H1 (cell line): ENCODE data around the gene SEMA3G. TPM values are rescaled to one million over a fixed set of nuclear protein-coding genes. Genes with fewer than 3 reads are reported as not detected.

ENCODE experiments used
- CTCF ChIA-PET: fragments of 300-600 bp; sonication (Branson Sonifier 250); formaldehyde crosslinking; loops from one replicate; lab custom pipeline; 2021; ENCODE audit not compliant: partially characterized antibody; lab: Charles Lee
- POLR2A ChIA-PET: fragments of 300-600 bp; sonication (Branson Sonifier 250); formaldehyde crosslinking; loops from one replicate; lab custom pipeline; 2021; ENCODE audit warnings: inconsistent platforms; ENCODE audit not compliant: partially characterized antibody; lab: Charles Lee
- DNase-seq, 2 experiments: peaks; one replicate each; pipeline versions ENCODE4 v3.0.0 to v3.0.0-alpha.2; 2010 to 2022; ENCODE audit warnings: low spot score in 2 of 2, low read depth in 1 of 2, mixed read lengths in 1 of 2
- FAIRE-seq: peaks from 2 replicates; lab custom pipeline; 2011; peaks lifted over from hg19 to GRCh38; lab: Jason Lieb, UNC
- H2AFZ ChIP-seq: 2 replicates; pipeline ENCODE4 v1.8.1; 2012; ENCODE audit warnings: low read length, inconsistent platforms
- H2AK5ac ChIP-seq: 2 replicates; pipeline ENCODE4 v1.6.1; 2013; ENCODE audit warnings: low read depth, low read length
- H2BK120ac ChIP-seq: replicated peaks from 2 replicates; pipeline ENCODE3; 2013; ENCODE audit warnings: low read depth, low read length, inconsistent platforms
- H2BK12ac ChIP-seq: 2 replicates; pipeline ENCODE4 v1.6.1; 2013; ENCODE audit warnings: low read depth, low read length
- H2BK15ac ChIP-seq: 2 replicates; pipeline ENCODE4 v1.6.1; 2013; ENCODE audit warnings: low read length
- H2BK20ac ChIP-seq: 2 replicates; pipeline ENCODE4 v1.6.1; 2013; ENCODE audit warnings: low read length
- H2BK5ac ChIP-seq: 2 replicates; pipeline ENCODE4 v1.6.1; 2013; ENCODE audit warnings: low read depth, low read length
- H3K14ac ChIP-seq: 2 replicates; pipeline ENCODE4 v1.6.1; 2013; ENCODE audit warnings: inconsistent platforms; ENCODE audit not compliant: insufficient read length
- H3K18ac ChIP-seq: 2 replicates; pipeline ENCODE4 v1.6.1; 2013; ENCODE audit warnings: low read length; ENCODE audit errors: extremely low read depth
- H3K23ac ChIP-seq: 2 replicates; pipeline ENCODE4 v1.6.1; 2013; ENCODE audit warnings: inconsistent platforms; ENCODE audit not compliant: insufficient read length
- H3K23me2 ChIP-seq: 2 replicates; pipeline ENCODE4 v1.6.1; 2013; ENCODE audit warnings: low read depth, low read length
- H3K27ac ChIP-seq: 2 replicates; pipeline ENCODE4 v1.6.1; 2011; ENCODE audit warnings: low read depth, low read length, inconsistent platforms
- H3K27me3 ChIP-seq, 4 experiments: replicated peaks in 1 of 4; 1 replicate in 1 of 4; 2 replicates in 3 of 4; pipeline versions ENCODE4 v1.6.1 to v1.8.1; 2011 to 2013; ENCODE audit warnings: low read length in 3 of 4, mild to moderate bottlenecking in 3 of 4, inconsistent platforms in 2 of 4, mixed read lengths in 2 of 4, moderate library complexity in 1 of 4; ENCODE audit not compliant: control insufficient read depth in 3 of 4, insufficient read depth in 3 of 4; ENCODE audit errors: extremely low read depth in 1 of 4
- H3K36me3 ChIP-seq, 4 experiments: 2 replicates each; pipeline versions ENCODE4 v1.6.1 to v1.8.1; 2011 to 2013; ENCODE audit warnings: mild to moderate bottlenecking in 4 of 4, low read length in 3 of 4, moderate library complexity in 2 of 4, control low read depth in 1 of 4, inconsistent platforms in 1 of 4; ENCODE audit not compliant: insufficient read depth in 4 of 4, control insufficient read depth in 2 of 4
- H3K4ac ChIP-seq: replicated peaks from 2 replicates; pipeline ENCODE3; 2013; ENCODE audit warnings: low read length, low read depth, mixed read lengths, inconsistent platforms; ENCODE audit not compliant: insufficient read length
- H3K4me1 ChIP-seq, 4 experiments: replicated peaks in 1 of 4; 1 replicate in 1 of 4; 2 replicates in 3 of 4; pipeline versions ENCODE4 v1.6.1 to v1.8.1; 2011 to 2013; ENCODE audit warnings: low read length in 3 of 4, inconsistent platforms in 2 of 4, mixed read lengths in 1 of 4; ENCODE audit not compliant: insufficient read depth in 4 of 4, control insufficient read depth in 3 of 4
- H3K4me2 ChIP-seq, 2 experiments: 2 replicates each; pipeline versions ENCODE4 v1.6.1 to v1.8.1; 2011 to 2013; ENCODE audit warnings: low read depth in 2 of 2, low read length in 2 of 2, control low read depth in 1 of 2, inconsistent platforms in 1 of 2, mild to moderate bottlenecking in 1 of 2; ENCODE audit not compliant: insufficient read depth in 1 of 2
- H3K4me3 ChIP-seq, 4 experiments: fragments of 200-600, 300-600 bp in 1 of 4; sonication (generic), shearing (Covaris generic), sonication (Bioruptor Twin) in 1 of 4; 2 replicates each; pipeline versions ENCODE4 v1.5.1 to v1.8.1; 2011 to 2016; ENCODE audit warnings: low read length in 4 of 4, low read depth in 3 of 4, control low read depth in 2 of 4, inconsistent platforms in 2 of 4, mild to moderate bottlenecking in 2 of 4, mixed read lengths in 1 of 4, moderate library complexity in 1 of 4; ENCODE audit not compliant: insufficient read depth in 2 of 4; ENCODE audit errors: extremely low read depth in 1 of 4
- H3K56ac ChIP-seq: replicated peaks from 2 replicates; pipeline ENCODE3; 2013; ENCODE audit warnings: low read depth, mild to moderate bottlenecking, mixed read lengths, low read length, inconsistent platforms; ENCODE audit not compliant: insufficient read length
- H3K79me1 ChIP-seq: 2 replicates; pipeline ENCODE4 v1.6.1; 2013; ENCODE audit warnings: low read depth, low read length, control low read depth
- H3K79me2 ChIP-seq, 2 experiments: 2 replicates each; pipeline versions ENCODE4 v1.6.1 to v1.8.1; 2012 to 2013; ENCODE audit warnings: low read length in 2 of 2, mild to moderate bottlenecking in 2 of 2, inconsistent platforms in 1 of 2; ENCODE audit not compliant: insufficient read depth in 2 of 2, control insufficient read depth in 1 of 2
- H3K9ac ChIP-seq, 4 experiments: replicated peaks in 1 of 4; 1 replicate in 1 of 4; 2 replicates in 3 of 4; pipeline versions ENCODE4 v1.6.1 to v1.8.1; 2011 to 2013; ENCODE audit warnings: low read depth in 3 of 4, low read length in 3 of 4, control low read depth in 2 of 4, mild to moderate bottlenecking in 2 of 4, moderate library complexity in 2 of 4, inconsistent platforms in 1 of 4; ENCODE audit errors: extremely low read depth in 1 of 4
- H3K9me3 ChIP-seq, 2 experiments: 2 replicates each; pipeline versions ENCODE4 v1.6.1 to v1.8.1; 2012 to 2013; ENCODE audit warnings: mild to moderate bottlenecking in 2 of 2, moderate library complexity in 2 of 2, control low read depth in 1 of 2, inconsistent platforms in 1 of 2, low read depth in 1 of 2, low read length in 1 of 2, mixed read lengths in 1 of 2; ENCODE audit not compliant: insufficient read depth in 2 of 2
- H4K20me1 ChIP-seq, 2 experiments: replicated peaks in 1 of 2; 2 replicates each; pipeline versions ENCODE3 to v1.8.1; 2011 to 2013; ENCODE audit warnings: inconsistent platforms in 2 of 2, low read length in 2 of 2, mild to moderate bottlenecking in 1 of 2; ENCODE audit not compliant: insufficient read depth in 2 of 2, control insufficient read depth in 1 of 2
- H4K5ac ChIP-seq: 2 replicates; pipeline ENCODE4 v1.6.1; 2013; ENCODE audit warnings: low read length, low read depth, mixed read lengths, inconsistent platforms; ENCODE audit not compliant: insufficient read length
- H4K8ac ChIP-seq: 2 replicates; pipeline ENCODE4 v1.8.0; 2013; ENCODE audit warnings: mild to moderate bottlenecking, moderate library complexity, low read length, inconsistent platforms; ENCODE audit not compliant: insufficient read depth; ENCODE audit errors: extremely low read depth
- H4K91ac ChIP-seq: replicated peaks from 2 replicates; pipeline ENCODE3; 2013; ENCODE audit warnings: low read length, mixed read lengths, inconsistent platforms; ENCODE audit not compliant: insufficient read length
- KDM1A ChIP-seq: fragments of 200-600, 300-600 bp; sonication (generic); IDR thresholded peaks from 2 replicates; pipeline ENCODE4 v1.7.1; 2016; ENCODE audit warnings: mild to moderate bottlenecking, low read length, borderline replicate concordance
- TCF12 ChIP-seq: IDR thresholded peaks from 2 replicates; pipeline ENCODE4 v1.6.1; 2011; ENCODE audit warnings: low read depth, mild to moderate bottlenecking, low read length
- TEAD4 ChIP-seq: IDR thresholded peaks from 2 replicates; pipeline ENCODE4 v1.6.1; 2012; ENCODE audit warnings: low read depth, low read length, inconsistent platforms, mixed read lengths
- WGBS, 2 experiments: shearing (Covaris generic) in 1 of 2; methylation state at CpG; one replicate each; pipeline versions ENCODE4 v1.1.6 to v1.1.7; 2013 to 2015; ENCODE audit warnings: low lambda C conversion rate in 2 of 2, mixed read lengths in 2 of 2, inconsistent platforms in 1 of 2, low coverage in 1 of 2, missing lambda C conversion rate in 1 of 2; ENCODE audit not compliant: insufficient replicate concordance in 2 of 2, insufficient coverage in 1 of 2, insufficient read length in 1 of 2; ENCODE audit errors: extremely low coverage in 1 of 2, missing lambda C conversion rate in 1 of 2; 5-methylcytosine and 5-hydroxymethylcytosine counted together
- polyA plus RNA-seq, 7 experiments: library from polyadenylated mRNA; depleted of rRNA in 3 of 7; stranded (reverse) in 5 of 7; unstranded in 2 of 7; fragments of >200 nt in 5 of 7; fragments of 200-250 nt in 2 of 7; gene quantifications; 1 replicate in 5 of 7; 2 replicates in 1 of 7; 4 replicates in 1 of 7; pipeline versions ENCODE4 v1.2.1 to v1.2.3, GENCODE V29; 2011 to 2013; ENCODE audit warnings: missing spikeins in 2 of 7, mixed read lengths in 2 of 7
- total RNA-seq: library from RNA; stranded (reverse); fragmentation: NEBNext Ultra II Directional; extraction: Animal tissue kit (Norgen Biotek cat#: 25700); gene quantifications from 2 replicates; pipeline ENCODE4 v1.2.1, GENCODE V29; 2021

The SEMA3G gene
- total and polyA plus RNA-seq, 2 of the 8 experiments (the other 6 are each of a cell fraction or from before 2014, with no cell fraction given): 0.95 to 1.5 TPM

GRCh38 chr3:52453496-52454249, 8.8 kb upstream of the SEMA3G start, which contains the start of gene TNNC1:
TSS of gene TNNC1 (minus strand) at chr3:52454041. CDS start at chr3:52454015, 26 bp downstream.
- CTCF ChIA-PET: interaction anchor here (0.7 to 12.8 kb wide), 4 partner anchors 9 to 234 kb away, joined by 3 to 109 read pairs (median 8); partner anchors contain the start of gene SEMA3G
- Histone ChIP-seq H2BK20ac (peak within 1 kb of the TSS; percentile 80; the same call in 1 of the 2 replicates), H2AFZ (no peak within 1 kb of the TSS), H3K27me3 (no peaks in the 10 kb centered on the region), H2AK5ac (peak within 1 kb of the TSS; percentile 11; the same call in 1 of the 2 replicates), H4K8ac (no peak within 1 kb of the TSS; the same call in 1 of the 2 replicates), H3K9ac (no peak within 1 kb of the TSS), H3K79me1 (no peaks in the 10 kb centered on the region; the same call in 1 of the 2 replicates), H4K91ac (peak within 1 kb of the TSS; percentile 75), H2BK15ac (peak within 1 kb of the TSS; percentile 97), H3K23me2 (peaks cover 8% of the 10 kb centered on the region), H4K20me1 (no peaks in the 10 kb centered on the region), H3K56ac (peak within 1 kb of the TSS; percentile 36), H3K27ac (no peak within 1 kb of the TSS), H2BK120ac (peak within 1 kb of the TSS; percentile 38), H3K14ac (no peak within 1 kb of the TSS), H3K4me3 (no peak within 1 kb of the TSS; a peak in 1 of 8 replicates), H3K18ac (peak within 1 kb of the TSS; percentile 42), H3K4me1 (peaks cover 0 to 32% (median 14%) of the 10 kb centered on the region in 4 experiments; a peak in 6 of 7 replicates), H3K79me2 (peaks cover 0 to 22% of the 10 kb centered on the region in 2 experiments; a peak in 2 of 4 replicates), H2BK5ac (peak within 1 kb of the TSS; percentile 67; the same call in 1 of the 2 replicates), H3K23ac (no peak within 1 kb of the TSS), H3K36me3 (peaks cover 6 to 12% (median 7%) of the 10 kb centered on the region in 4 experiments), H3K9me3 (no peaks in the 10 kb centered on the region), H3K4ac (peak within 1 kb of the TSS; percentile 96), H3K4me2 (peak within 1 kb of the TSS; percentile 40 to 95; a peak in 2 of 4 replicates), H4K5ac (no peak within 1 kb of the TSS), H2BK12ac (peak within 1 kb of the TSS; percentile 81)
- FAIRE-seq: no peak
- DNase-seq: no peak
- POLR2A ChIA-PET: interaction anchor here (0.6 to 2.7 kb wide), 4 partner anchors 8 to 156 kb away, joined by 3 to 8 read pairs (median 3); partner anchors contain the start of gene UQCC5
- 66% methylated on average over 16 of the region's 16 CpGs; no CpG with 5 or more reads in 1 of the 2 experiments for WGBS, 2 experiments
- peak; percentile 69 for TF ChIP-seq TEAD4
- no peak for TF ChIP-seq TCF12
- no peak for TF ChIP-seq KDM1A
